ENCODE measurements around the gene FCRLB.
"Not testable (repeated sequence)": the region's sequence is repeated elsewhere in the genome, so short reads cannot be mapped to it uniquely, and the experiment has no call there.

DNA sequence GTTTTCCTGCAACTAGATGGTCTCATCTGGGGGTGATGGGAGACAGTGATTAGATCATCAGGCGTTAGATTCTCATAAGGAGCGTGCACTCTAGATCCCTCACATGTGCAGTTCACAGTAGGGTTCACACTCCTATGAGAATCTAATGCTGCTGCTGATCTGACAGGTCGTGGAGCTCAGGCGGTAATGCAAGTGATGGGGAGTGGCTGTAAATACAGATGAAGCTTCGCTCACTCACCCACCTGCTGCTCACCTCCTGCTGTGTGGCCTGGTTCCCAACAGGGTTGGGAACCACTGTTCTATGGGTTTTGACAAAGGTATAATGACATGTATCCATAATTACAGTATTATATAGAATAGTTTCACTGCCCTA lies 48.3 kb downstream of the FCRLB start:
- TF ChIP-seq HDAC1 (CRISPR knock-in tag; IDR thresholded peaks at IDR 0.05); CTCF (CRISPR knock-in tag; IDR thresholded peaks at IDR 0.05); TBL1XR1 (IDR thresholded peaks at IDR 0.05; ENCODE audit: borderline replicate concordance, low read length, partially characterized antibody); ATF2 (CRISPR knock-in tag; IDR thresholded peaks at IDR 0.05); ZBTB20 (CRISPR knock-in tag; IDR thresholded peaks at IDR 0.05; ENCODE audit: borderline replicate concordance, low read depth): not testable (repeated sequence)
- TF ChIP-seq, protein P1, sequence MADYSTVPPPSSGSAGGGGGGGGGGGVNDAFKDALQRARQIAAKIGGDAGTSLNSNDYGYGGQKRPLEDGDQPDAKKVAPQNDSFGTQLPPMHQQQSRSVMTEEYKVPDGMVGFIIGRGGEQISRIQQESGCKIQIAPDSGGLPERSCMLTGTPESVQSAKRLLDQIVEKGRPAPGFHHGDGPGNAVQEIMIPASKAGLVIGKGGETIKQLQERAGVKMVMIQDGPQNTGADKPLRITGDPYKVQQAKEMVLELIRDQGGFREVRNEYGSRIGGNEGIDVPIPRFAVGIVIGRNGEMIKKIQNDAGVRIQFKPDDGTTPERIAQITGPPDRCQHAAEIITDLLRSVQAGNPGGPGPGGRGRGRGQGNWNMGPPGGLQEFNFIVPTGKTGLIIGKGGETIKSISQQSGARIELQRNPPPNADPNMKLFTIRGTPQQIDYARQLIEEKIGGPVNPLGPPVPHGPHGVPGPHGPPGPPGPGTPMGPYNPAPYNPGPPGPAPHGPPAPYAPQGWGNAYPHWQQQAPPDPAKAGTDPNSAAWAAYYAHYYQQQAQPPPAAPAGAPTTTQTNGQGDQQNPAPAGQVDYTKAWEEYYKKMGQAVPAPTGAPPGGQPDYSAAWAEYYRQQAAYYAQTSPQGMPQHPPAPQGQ (CRISPR knock-in tag; IDR thresholded peaks at IDR 0.05; ENCODE audit: borderline replicate concordance), result not testable (repeated sequence)
- TF ChIP-seq, protein P2, sequence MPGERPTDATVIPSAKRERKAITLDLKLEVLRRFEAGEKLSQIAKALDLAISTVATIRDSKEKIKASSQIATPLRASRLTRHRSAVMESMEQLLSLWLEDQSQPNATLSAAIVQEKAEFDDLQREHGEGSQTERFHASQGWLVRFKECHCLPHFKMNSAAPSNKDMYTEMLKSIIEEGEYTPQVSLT (CRISPR knock-in tag; IDR thresholded peaks at IDR 0.05; ENCODE audit: borderline replicate concordance, low read depth), result not testable (repeated sequence)
- TF ChIP-seq, protein P3, sequence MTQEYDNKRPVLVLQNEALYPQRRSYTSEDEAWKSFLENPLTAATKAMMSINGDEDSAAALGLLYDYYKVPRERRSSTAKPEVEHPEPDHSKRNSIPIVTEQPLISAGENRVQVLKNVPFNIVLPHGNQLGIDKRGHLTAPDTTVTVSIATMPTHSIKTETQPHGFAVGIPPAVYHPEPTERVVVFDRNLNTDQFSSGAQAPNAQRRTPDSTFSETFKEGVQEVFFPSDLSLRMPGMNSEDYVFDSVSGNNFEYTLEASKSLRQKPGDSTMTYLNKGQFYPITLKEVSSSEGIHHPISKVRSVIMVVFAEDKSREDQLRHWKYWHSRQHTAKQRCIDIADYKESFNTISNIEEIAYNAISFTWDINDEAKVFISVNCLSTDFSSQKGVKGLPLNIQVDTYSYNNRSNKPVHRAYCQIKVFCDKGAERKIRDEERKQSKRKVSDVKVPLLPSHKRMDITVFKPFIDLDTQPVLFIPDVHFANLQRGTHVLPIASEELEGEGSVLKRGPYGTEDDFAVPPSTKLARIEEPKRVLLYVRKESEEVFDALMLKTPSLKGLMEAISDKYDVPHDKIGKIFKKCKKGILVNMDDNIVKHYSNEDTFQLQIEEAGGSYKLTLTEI (CRISPR knock-in tag; conservative IDR thresholded peaks at IDR 0.05), result not testable (repeated sequence)
- TF ChIP-seq, protein P4, sequence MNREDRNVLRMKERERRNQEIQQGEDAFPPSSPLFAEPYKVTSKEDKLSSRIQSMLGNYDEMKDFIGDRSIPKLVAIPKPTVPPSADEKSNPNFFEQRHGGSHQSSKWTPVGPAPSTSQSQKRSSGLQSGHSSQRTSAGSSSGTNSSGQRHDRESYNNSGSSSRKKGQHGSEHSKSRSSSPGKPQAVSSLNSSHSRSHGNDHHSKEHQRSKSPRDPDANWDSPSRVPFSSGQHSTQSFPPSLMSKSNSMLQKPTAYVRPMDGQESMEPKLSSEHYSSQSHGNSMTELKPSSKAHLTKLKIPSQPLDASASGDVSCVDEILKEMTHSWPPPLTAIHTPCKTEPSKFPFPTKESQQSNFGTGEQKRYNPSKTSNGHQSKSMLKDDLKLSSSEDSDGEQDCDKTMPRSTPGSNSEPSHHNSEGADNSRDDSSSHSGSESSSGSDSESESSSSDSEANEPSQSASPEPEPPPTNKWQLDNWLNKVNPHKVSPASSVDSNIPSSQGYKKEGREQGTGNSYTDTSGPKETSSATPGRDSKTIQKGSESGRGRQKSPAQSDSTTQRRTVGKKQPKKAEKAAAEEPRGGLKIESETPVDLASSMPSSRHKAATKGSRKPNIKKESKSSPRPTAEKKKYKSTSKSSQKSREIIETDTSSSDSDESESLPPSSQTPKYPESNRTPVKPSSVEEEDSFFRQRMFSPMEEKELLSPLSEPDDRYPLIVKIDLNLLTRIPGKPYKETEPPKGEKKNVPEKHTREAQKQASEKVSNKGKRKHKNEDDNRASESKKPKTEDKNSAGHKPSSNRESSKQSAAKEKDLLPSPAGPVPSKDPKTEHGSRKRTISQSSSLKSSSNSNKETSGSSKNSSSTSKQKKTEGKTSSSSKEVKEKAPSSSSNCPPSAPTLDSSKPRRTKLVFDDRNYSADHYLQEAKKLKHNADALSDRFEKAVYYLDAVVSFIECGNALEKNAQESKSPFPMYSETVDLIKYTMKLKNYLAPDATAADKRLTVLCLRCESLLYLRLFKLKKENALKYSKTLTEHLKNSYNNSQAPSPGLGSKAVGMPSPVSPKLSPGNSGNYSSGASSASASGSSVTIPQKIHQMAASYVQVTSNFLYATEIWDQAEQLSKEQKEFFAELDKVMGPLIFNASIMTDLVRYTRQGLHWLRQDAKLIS (CRISPR knock-in tag; IDR thresholded peaks at IDR 0.05), result not testable (repeated sequence)
- TF ChIP-seq, protein P5, sequence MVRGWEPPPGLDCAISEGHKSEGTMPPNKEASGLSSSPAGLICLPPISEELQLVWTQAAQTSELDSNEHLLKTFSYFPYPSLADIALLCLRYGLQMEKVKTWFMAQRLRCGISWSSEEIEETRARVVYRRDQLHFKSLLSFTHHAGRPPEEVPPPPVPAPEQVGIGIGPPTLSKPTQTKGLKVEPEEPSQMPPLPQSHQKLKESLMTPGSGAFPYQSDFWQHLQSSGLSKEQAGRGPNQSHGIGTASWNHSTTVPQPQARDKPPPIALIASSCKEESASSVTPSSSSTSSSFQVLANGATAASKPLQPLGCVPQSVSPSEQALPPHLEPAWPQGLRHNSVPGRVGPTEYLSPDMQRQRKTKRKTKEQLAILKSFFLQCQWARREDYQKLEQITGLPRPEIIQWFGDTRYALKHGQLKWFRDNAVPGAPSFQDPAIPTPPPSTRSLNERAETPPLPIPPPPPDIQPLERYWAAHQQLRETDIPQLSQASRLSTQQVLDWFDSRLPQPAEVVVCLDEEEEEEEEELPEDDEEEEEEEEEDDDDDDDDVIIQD (CRISPR knock-in tag; IDR thresholded peaks at IDR 0.05; ENCODE audit: low read depth), result not testable (repeated sequence)
- TF ChIP-seq, protein P6, sequence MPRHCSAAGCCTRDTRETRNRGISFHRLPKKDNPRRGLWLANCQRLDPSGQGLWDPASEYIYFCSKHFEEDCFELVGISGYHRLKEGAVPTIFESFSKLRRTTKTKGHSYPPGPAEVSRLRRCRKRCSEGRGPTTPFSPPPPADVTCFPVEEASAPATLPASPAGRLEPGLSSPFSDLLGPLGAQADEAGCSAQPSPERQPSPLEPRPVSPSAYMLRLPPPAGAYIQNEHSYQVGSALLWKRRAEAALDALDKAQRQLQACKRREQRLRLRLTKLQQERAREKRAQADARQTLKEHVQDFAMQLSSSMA (CRISPR knock-in tag; IDR thresholded peaks at IDR 0.05), result not testable (repeated sequence)

Data from HepG2 (cell line).